ENCODE data around the gene MPI. TPM values are rescaled to one million over a fixed set of nuclear protein-coding genes. Genes with fewer than 3 reads are reported as not detected.

Gene MPI
- total and polyA plus RNA-seq, 2 of the 8 experiments (the other 6 are each of a cell fraction or from before 2014, with no cell fraction given) = 31.0 to 74.8 TPM

- Histone ChIP-seq H3K36me3 (ENCODE audit: control insufficient read depth in 2 of 4, insufficient read depth in 4 of 4, low read length in 3 of 4) (no peaks in the 10 kb centered on the region), H2BK12ac (ENCODE audit: low read depth, low read length) (no peak overlapping the region), H3K56ac (replicated peaks; ENCODE audit: insufficient read length, low read depth, low read length) (no peak overlapping the region), H3K27ac (ENCODE audit: low read depth, low read length) (no peak overlapping the region), H3K4ac (replicated peaks; ENCODE audit: insufficient read length, low read depth, low read length) (no peak overlapping the region), H3K4me3 (ENCODE audit: extremely low read depth in 1 of 4, insufficient read depth in 2 of 4, low read depth in 3 of 4, low read length in 4 of 4) (no peak overlapping the region), H3K27me3 (replicated peaks in 1 of 4; ENCODE audit: control insufficient read depth in 3 of 4, extremely low read depth in 1 of 4, insufficient read depth in 3 of 4, low read length in 3 of 4) (no peaks in the 10 kb centered on the region), H3K23me2 (ENCODE audit: low read depth, low read length) (peaks cover 2% of the 10 kb centered on the region; the same call in 1 of the 2 replicates), H2AFZ (ENCODE audit: low read length) (no peak overlapping the region), H3K18ac (ENCODE audit: extremely low read depth, low read length) (no peak overlapping the region), H4K5ac (ENCODE audit: insufficient read length, low read depth, low read length) (no peak overlapping the region), H3K79me2 (ENCODE audit: control insufficient read depth in 1 of 2, insufficient read depth in 2 of 2, low read length in 2 of 2) (peaks cover 0 to 55% of the 10 kb centered on the region in 2 experiments; a peak in 2 of 4 replicates), H2BK15ac (ENCODE audit: low read length) (no peak overlapping the region), H2BK5ac (ENCODE audit: low read depth, low read length) (no peak overlapping the region), H3K4me2 (ENCODE audit: insufficient read depth in 1 of 2, low read depth in 2 of 2, low read length in 2 of 2) (no peak overlapping the region), H2AK5ac (ENCODE audit: low read depth, low read length) (no peak overlapping the region), H3K4me1 (replicated peaks in 1 of 4; ENCODE audit: control insufficient read depth in 3 of 4, insufficient read depth in 4 of 4, low read length in 3 of 4) (no peaks in the 10 kb centered on the region; a peak in 1 of 7 replicates), H3K14ac (ENCODE audit: insufficient read length) (no peak overlapping the region), H4K20me1 (replicated peaks in 1 of 2; ENCODE audit: control insufficient read depth in 1 of 2, insufficient read depth in 2 of 2, low read length in 2 of 2) (peaks cover 3 to 11% of the 10 kb centered on the region in 2 experiments), H3K9me3 (ENCODE audit: insufficient read depth in 2 of 2, low read depth in 1 of 2, low read length in 1 of 2) (no peaks in the 10 kb centered on the region), H2BK120ac (replicated peaks; ENCODE audit: low read depth, low read length) (no peak overlapping the region), H4K8ac (ENCODE audit: extremely low read depth, insufficient read depth, low read length) (no peak overlapping the region), H3K9ac (replicated peaks in 1 of 4; ENCODE audit: extremely low read depth in 1 of 4, low read depth in 3 of 4, low read length in 3 of 4) (no peak overlapping the region), H3K79me1 (ENCODE audit: low read depth, low read length) (peaks cover 9% of the 10 kb centered on the region; the same call in 1 of the 2 replicates), H4K91ac (replicated peaks; ENCODE audit: insufficient read length, low read length) (no peak overlapping the region), H3K23ac (ENCODE audit: insufficient read length) (no peak overlapping the region), H2BK20ac (ENCODE audit: low read length) (no peak overlapping the region)
- DNase-seq (ENCODE audit: low read depth in 1 of 2, low spot score in 2 of 2) (no peak), FAIRE-seq (no peak)
- WGBS, 2 experiments (ENCODE audit: extremely low coverage in 1 of 2, insufficient coverage in 1 of 2, insufficient read length in 1 of 2, insufficient replicate concordance in 2 of 2, low coverage in 1 of 2, low lambda C conversion rate in 2 of 2, missing lambda C conversion rate in 1 of 2) = 94% methylated on average over 6 of the region's 6 CpGs; no CpG with 5 or more reads in 1 of the 2 experiments
- ChIA-PET POLR2A (ENCODE audit: partially characterized antibody) (interaction anchor here (1.1 to 1.8 kb wide), 2 partner anchors 26 to 70 kb away, joined by 3 to 4 read pairs; partner anchors contain the start of gene COX5A), CTCF (ENCODE audit: partially characterized antibody) (interaction anchor here (0.8 to 1.5 kb wide), 4 partner anchors 12 to 42 kb away, joined by 3 to 7 read pairs (median 3); no protein-coding TSS in a partner anchor)
- no peak for TF ChIP-seq CEBPB (IDR thresholded peaks at IDR 0.05; ENCODE audit: low read depth, low read length)
- no peak for TF ChIP-seq SUZ12 (IDR thresholded peaks at IDR 0.05; ENCODE audit: low read length)
- no peak for TF ChIP-seq HDAC6 (IDR thresholded peaks at IDR 0.05; ENCODE audit: low read depth, low read length)
- TF ChIP-seq JUN (IDR thresholded peaks at IDR 0.05; ENCODE audit: low read depth, low read length) = no peak
- no peak for TF ChIP-seq YY1 (IDR thresholded peaks at IDR 0.05; ENCODE audit: low read depth, low read length)
- TF ChIP-seq, protein P1, sequence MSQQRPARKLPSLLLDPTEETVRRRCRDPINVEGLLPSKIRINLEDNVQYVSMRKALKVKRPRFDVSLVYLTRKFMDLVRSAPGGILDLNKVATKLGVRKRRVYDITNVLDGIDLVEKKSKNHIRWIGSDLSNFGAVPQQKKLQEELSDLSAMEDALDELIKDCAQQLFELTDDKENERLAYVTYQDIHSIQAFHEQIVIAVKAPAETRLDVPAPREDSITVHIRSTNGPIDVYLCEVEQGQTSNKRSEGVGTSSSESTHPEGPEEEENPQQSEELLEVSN (IDR thresholded peaks at IDR 0.05) = no peak
- no peak for TF ChIP-seq POLR2A (IDR thresholded peaks at IDR 0.05; ENCODE audit: control extremely low read depth in 1 of 2, low read depth in 2 of 2, low read length in 2 of 2)
- TF ChIP-seq SIN3A (conservative IDR thresholded peaks at IDR 0.05 in 1 of 2, IDR thresholded peaks at IDR 0.05 in 1 of 2; ENCODE audit: low read depth in 1 of 2, low read length in 2 of 2) = no peak
- TF ChIP-seq RXRA (IDR thresholded peaks at IDR 0.05; ENCODE audit: insufficient read depth, low read depth, low read length) = no peak
- no peak for TF ChIP-seq TEAD4 (IDR thresholded peaks at IDR 0.05; ENCODE audit: low read depth, low read length)
- no peak for TF ChIP-seq POLR2AphosphoS5 (IDR thresholded peaks at IDR 0.05; ENCODE audit: low read depth, low read length)
Measured at GRCh38 chr15:74868059-74868458, 21.8 kb upstream of the MPI start.
